Peyer's patch (tissue), 4 donors: ENCODE results near the gene TM9SF4. TPM values are rescaled to one million over a fixed set of nuclear protein-coding genes. Genes with fewer than 3 reads are reported as not detected.

Source experiments
- DNase-seq, 3 donors: peaks; one replicate each; pipeline ENCODE4 v3.0.0-alpha.2; 2017 to 2019
- H3K27ac ChIP-seq, 4 donors: fragments of 200-600 bp; sonication (generic); one replicate each; pipeline ENCODE4 v1.5.1; 2016 to 2019
- H3K27me3 ChIP-seq, 2 donors: fragments of 200-600 bp; sonication (generic); one replicate each; pipeline ENCODE4 v1.5.1; 2019
- H3K36me3 ChIP-seq, 3 donors: fragments of 200-600 bp; sonication (generic); one replicate each; pipeline ENCODE4 v1.5.1; 2016 to 2019
- H3K4me1 ChIP-seq, 4 donors: fragments of 200-600 bp; sonication (generic); one replicate each; pipeline ENCODE4 v1.5.1; 2016 to 2019
- H3K4me3 ChIP-seq, 4 donors: fragments of 200-600 bp; sonication (generic); 1 replicate in 3 of 4; 2 replicates in 1 of 4; pipeline ENCODE4 v1.5.1; 2016 to 2019; ENCODE audit warnings: mild to moderate bottlenecking in 1 of 4
- H3K9me3 ChIP-seq, 4 donors: fragments of 200-600 bp; sonication (generic); one replicate each; pipeline ENCODE4 v1.5.1; 2016 to 2019; ENCODE audit warnings: mild to moderate bottlenecking in 1 of 4
- CTCF ChIP-seq, 6 experiments: fragments of 450-650 bp in 4 of 6; fragments of 200-600 bp in 2 of 6; sonication (generic) in 1 of 6; IDR thresholded peaks; one replicate each; pipeline ENCODE4 v1.5.1; 2017 to 2019; ENCODE audit warnings: antibody characterized with exemption in 6 of 6, mild to moderate bottlenecking in 3 of 6, moderate library complexity in 1 of 6
- POLR2A ChIP-seq, 2 donors: fragments of 450-650 bp; IDR thresholded peaks; one replicate each; pipeline ENCODE4 v1.5.1; 2017; ENCODE audit warnings: antibody characterized with exemption in 2 of 2, mild to moderate bottlenecking in 2 of 2, moderate library complexity in 2 of 2
- total RNA-seq, 4 donors: library from RNA; depleted of rRNA; stranded (reverse); fragments of >200 nt; gene quantifications; one replicate each; pipeline ENCODE4 v1.1.0, GENCODE V29; 2016

The TM9SF4 gene
- total RNA-seq, 4 donors from 2014 or later = 28.9 to 59.5 (median 45.5) TPM

GRCh38 chr20:32189123-32189410 is 79.6 kb downstream of the TM9SF4 start:
- Histone ChIP-seq H3K27ac (no peak overlapping the region), H3K4me1 (peaks cover 0 to 38% (median 6%) of the 10 kb centered on the region in 4 donors), H3K4me3 (peak overlapping the region in 3 of 4 donors; percentile 53 to 82 (median 66))

GRCh38 chr20:32189691-32190615 is 80.4 kb downstream of the TM9SF4 start:
- Histone ChIP-seq H3K4me3 (peak overlapping the region; percentile 53 to 82 (median 61)), H3K27me3 (no peaks in the 10 kb centered on the region), H3K9me3 (no peaks in the 10 kb centered on the region), H3K36me3 (peaks cover 0 to 9% (median 0%) of the 10 kb centered on the region in 3 donors), H3K27ac (peak overlapping the region; percentile 68 to 82 (median 72)), H3K4me1 (peaks cover 0 to 38% (median 6%) of the 10 kb centered on the region in 4 donors)
- TF ChIP-seq CTCF (IDR thresholded peaks at IDR 0.05) = peak in 1 of 6 experiments; percentile 2
- TF ChIP-seq POLR2A (IDR thresholded peaks at IDR 0.05) = no peak
- DNase-seq = peak; percentile 22 to 64 (median 54)

More at GRCh38 chr20:32189123-32189410, 79.6 kb downstream of the TM9SF4 start:
- no peak for DNase-seq
- no peaks in the 10 kb centered on the region for H3K9me3 ChIP-seq
- H3K27me3 ChIP-seq = no peaks in the 10 kb centered on the region
- H3K36me3 ChIP-seq = peaks cover 0 to under 1% (median 0%) of the 10 kb centered on the region in 3 donors
- TF ChIP-seq CTCF (IDR thresholded peaks at IDR 0.05) (no peak), POLR2A (IDR thresholded peaks at IDR 0.05) (no peak)

GRCh38 chr20:32190616-32191415 is 81.3 kb downstream of the TM9SF4 start:
- Histone ChIP-seq H3K36me3 (peaks cover 0 to 18% (median 0%) of the 10 kb centered on the region in 3 donors), H3K27me3 (no peaks in the 10 kb centered on the region), H3K4me3 (peak overlapping the region; percentile 53 to 82 (median 61)), H3K9me3 (no peaks in the 10 kb centered on the region), H3K4me1 (peaks cover 0 to 38% (median 6%) of the 10 kb centered on the region in 4 donors), H3K27ac (peak overlapping the region; percentile 68 to 82 (median 72))
- DNase-seq = peak in 1 of 3 donors; percentile 47
- no peak for TF ChIP-seq CTCF (IDR thresholded peaks at IDR 0.05)
- no peak for TF ChIP-seq POLR2A (IDR thresholded peaks at IDR 0.05)

GRCh38 chr20:32191422-32191821 is 81.9 kb downstream of the TM9SF4 start:
- peak overlapping the region in 1 of 4 donors; percentile 76 for H3K27ac ChIP-seq
- peaks cover 0 to 38% (median 6%) of the 10 kb centered on the region in 4 donors for H3K4me1 ChIP-seq
- peak in 1 of 3 donors; percentile 38 for DNase-seq

More at GRCh38 chr20:32191422-32191821, 81.9 kb downstream of the TM9SF4 start:
- H3K27me3 ChIP-seq = no peaks in the 10 kb centered on the region
- no peaks in the 10 kb centered on the region for H3K9me3 ChIP-seq
- no peak for TF ChIP-seq CTCF (IDR thresholded peaks at IDR 0.05)
- TF ChIP-seq POLR2A (IDR thresholded peaks at IDR 0.05) = no peak
- peaks cover 0 to 24% (median 0%) of the 10 kb centered on the region in 3 donors for H3K36me3 ChIP-seq
- no peak overlapping the region for H3K4me3 ChIP-seq
